Activated gamma-delta T cell treated with anti-CD3 and anti-CD28 coated beads, Interleukin-2, amount 50 U/mL, for 16 hours (primary cell): ENCODE results near the gene VEGFC.

Source experiments
- DNase-seq: peaks from one replicate; pipeline ENCODE4 v3.0.0-alpha.2; 2020; ENCODE audit warnings: low read depth

Gene VEGFC

GRCh38 chr4:176676901-176677300 is 115.8 kb downstream of the VEGFC start:
- no peak for DNase-seq

GRCh38 chr4:176675810-176676209 is 116.9 kb downstream of the VEGFC start:
- no peak for DNase-seq

- DNase-seq = no peak
Measured at GRCh38 chr4:176671532-176671931, 121.2 kb downstream of the VEGFC start.

- DNase-seq = no peak
Measured at GRCh38 chr4:176668324-176668723, 124.4 kb downstream of the VEGFC start.

GRCh38 chr4:176664964-176665363 is 127.8 kb downstream of the VEGFC start:
- DNase-seq = no peak

- DNase-seq = no peak
Measured at GRCh38 chr4:176660561-176660960, 132.2 kb downstream of the VEGFC start.

- no peak for DNase-seq
Measured at GRCh38 chr4:176656108-176656507, 136.6 kb downstream of the VEGFC start.

- DNase-seq = no peak
Measured at GRCh38 chr4:176654565-176655216, 138.0 kb downstream of the VEGFC start.

GRCh38 chr4:176653401-176654220 is 139.1 kb downstream of the VEGFC start:
- DNase-seq = no peak

- DNase-seq = no peak
Measured at GRCh38 chr4:176646311-176646710, 146.4 kb downstream of the VEGFC start.

- no peak for DNase-seq
Measured at GRCh38 chr4:176645246-176645960, 147.3 kb downstream of the VEGFC start.

- no peak for DNase-seq
Measured at GRCh38 chr4:176642472-176642871, 150.2 kb downstream of the VEGFC start.

GRCh38 chr4:176641237-176641636 is 151.5 kb downstream of the VEGFC start:
- no peak for DNase-seq

- no peak for DNase-seq
Measured at GRCh38 chr4:176638992-176639391, 153.7 kb downstream of the VEGFC start.

- DNase-seq = no peak
Measured at GRCh38 chr4:176636292-176636691, 156.4 kb downstream of the VEGFC start.

GRCh38 chr4:176635372-176636261 is 157.1 kb downstream of the VEGFC start:
- DNase-seq = no peak
